Loucy (cell line): Measurements from ENCODE around the gene PDCD2L.

Experiments used
- H2AFZ ChIP-seq: fragments of 200-600 bp; sonication (generic); 2 replicates; pipeline ENCODE4 v1.6.0; 2016; ENCODE audit warnings: antibody characterized with exemption, mild to moderate bottlenecking, low read length, moderate library complexity
- H3F3A ChIP-seq: fragments of 200-600 bp; 2 replicates; pipeline ENCODE4 v1.6.0; 2016; ENCODE audit warnings: antibody characterized with exemption, low read depth, mild to moderate bottlenecking
- H3K27me3 ChIP-seq: fragments of 200-600 bp; sonication (generic); 2 replicates; pipeline ENCODE4 v1.6.1; 2014; ENCODE audit warnings: low read length, mild to moderate bottlenecking; ENCODE audit not compliant: insufficient read depth, poor library complexity, severe bottlenecking
- H3K36me3 ChIP-seq: fragments of 200-600 bp; sonication (generic); 2 replicates; pipeline ENCODE4 v1.6.1; 2016; ENCODE audit warnings: low read length; ENCODE audit not compliant: insufficient read depth
- H3K4me1 ChIP-seq: fragments of 200-600 bp; sonication (generic); 2 replicates; pipeline ENCODE4 v1.5.1; 2014; ENCODE audit warnings: low read length, mild to moderate bottlenecking; ENCODE audit not compliant: insufficient read depth, poor library complexity, severe bottlenecking
- H3K4me2 ChIP-seq: fragments of 200-600 bp; sonication (generic); 2 replicates; pipeline ENCODE4 v1.6.0; 2014; ENCODE audit warnings: antibody characterized with exemption, low read length, low read depth, mild to moderate bottlenecking; ENCODE audit not compliant: poor library complexity, severe bottlenecking
- H3K4me3 ChIP-seq: fragments of 200-600 bp; sonication (generic); 2 replicates; pipeline ENCODE4 v1.5.1; 2014; ENCODE audit warnings: low read length, mild to moderate bottlenecking, mixed read lengths; ENCODE audit not compliant: poor library complexity, severe bottlenecking
- H3K79me2 ChIP-seq: fragments of 200-600 bp; sonication (generic); 2 replicates; pipeline ENCODE4 v1.6.1; 2014; ENCODE audit warnings: low read length; ENCODE audit not compliant: insufficient read depth
- H3K9ac ChIP-seq: fragments of 200-600 bp; sonication (generic); 2 replicates; pipeline ENCODE4 v1.6.0; 2014; ENCODE audit warnings: mild to moderate bottlenecking, low read depth, low read length, moderate library complexity; ENCODE audit not compliant: poor library complexity, severe bottlenecking
- H3K9me2 ChIP-seq: fragments of 200-600 bp; sonication (generic); replicated peaks from 2 replicates; pipeline ENCODE4 v1.6.1; 2016; ENCODE audit warnings: low read depth, low read length, mixed read lengths
- H3K9me3 ChIP-seq: fragments of 200-600 bp; sonication (generic); 2 replicates; pipeline ENCODE4 v1.6.1; 2014; ENCODE audit warnings: mild to moderate bottlenecking, antibody characterized with exemption, low read length, low read depth; ENCODE audit not compliant: insufficient read depth
- H4K20me1 ChIP-seq: fragments of 200-600 bp; sonication (generic); 2 replicates; pipeline ENCODE4 v1.6.0; 2014; ENCODE audit warnings: antibody characterized with exemption, low read length, mild to moderate bottlenecking; ENCODE audit not compliant: insufficient read depth, poor library complexity, severe bottlenecking
- EZH2phosphoT487 ChIP-seq: fragments of 200-600 bp; IDR thresholded peaks from 2 replicates; pipeline ENCODE4 v1.6.1; 2018; ENCODE audit warnings: antibody characterized with exemption, mild to moderate bottlenecking, moderate library complexity, borderline replicate concordance
- TF ChIP-seq, protein P1 (sequence below): fragments of 200-600 bp; sonication (generic); conservative IDR thresholded peaks from 2 replicates; pipeline ENCODE4 v1.5.1; 2014; ENCODE audit warnings: mild to moderate bottlenecking, antibody characterized with exemption, low read length

The PDCD2L gene

DNA sequence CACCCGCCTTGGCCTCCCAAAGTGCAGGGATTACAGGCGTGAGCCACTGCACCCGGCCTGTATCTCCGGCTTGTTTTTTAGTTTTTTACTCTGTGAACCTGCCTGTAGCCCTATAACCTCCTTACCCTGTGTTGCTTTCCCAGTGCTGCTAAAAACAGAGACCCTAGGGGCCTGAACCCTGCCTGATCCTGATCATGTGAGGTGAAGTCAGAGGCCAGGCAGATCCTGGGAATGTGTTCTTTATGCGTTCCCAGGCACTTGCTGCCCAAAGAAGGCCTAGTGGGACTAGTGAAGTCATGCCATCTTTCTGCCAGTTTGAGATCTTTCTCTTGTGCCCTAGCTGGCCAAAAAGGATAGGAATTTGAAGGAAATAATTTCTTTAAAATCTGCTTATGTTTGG is 28.6 kb downstream of the PDCD2L start:
- Histone ChIP-seq H3K4me3 (peak overlapping the region; percentile 81), H3K4me1 (peaks cover 36% of the 10 kb centered on the region), H3F3A (no peaks in the 10 kb centered on the region), H3K27me3 (no peaks in the 10 kb centered on the region), H3K36me3 (peaks cover 40% of the 10 kb centered on the region), H3K9me3 (no peaks in the 10 kb centered on the region), H3K9ac (peak overlapping the region; percentile 33), H2AFZ (no peak overlapping the region), H4K20me1 (peaks cover 82% of the 10 kb centered on the region), H3K9me2 (no peaks in the 10 kb centered on the region), H3K79me2 (peaks cover 96% of the 10 kb centered on the region), H3K4me2 (peak overlapping the region; percentile 89)
- TF ChIP-seq, protein P1, sequence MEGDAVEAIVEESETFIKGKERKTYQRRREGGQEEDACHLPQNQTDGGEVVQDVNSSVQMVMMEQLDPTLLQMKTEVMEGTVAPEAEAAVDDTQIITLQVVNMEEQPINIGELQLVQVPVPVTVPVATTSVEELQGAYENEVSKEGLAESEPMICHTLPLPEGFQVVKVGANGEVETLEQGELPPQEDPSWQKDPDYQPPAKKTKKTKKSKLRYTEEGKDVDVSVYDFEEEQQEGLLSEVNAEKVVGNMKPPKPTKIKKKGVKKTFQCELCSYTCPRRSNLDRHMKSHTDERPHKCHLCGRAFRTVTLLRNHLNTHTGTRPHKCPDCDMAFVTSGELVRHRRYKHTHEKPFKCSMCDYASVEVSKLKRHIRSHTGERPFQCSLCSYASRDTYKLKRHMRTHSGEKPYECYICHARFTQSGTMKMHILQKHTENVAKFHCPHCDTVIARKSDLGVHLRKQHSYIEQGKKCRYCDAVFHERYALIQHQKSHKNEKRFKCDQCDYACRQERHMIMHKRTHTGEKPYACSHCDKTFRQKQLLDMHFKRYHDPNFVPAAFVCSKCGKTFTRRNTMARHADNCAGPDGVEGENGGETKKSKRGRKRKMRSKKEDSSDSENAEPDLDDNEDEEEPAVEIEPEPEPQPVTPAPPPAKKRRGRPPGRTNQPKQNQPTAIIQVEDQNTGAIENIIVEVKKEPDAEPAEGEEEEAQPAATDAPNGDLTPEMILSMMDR = no peak
- no peak for TF ChIP-seq EZH2phosphoT487

DNA sequence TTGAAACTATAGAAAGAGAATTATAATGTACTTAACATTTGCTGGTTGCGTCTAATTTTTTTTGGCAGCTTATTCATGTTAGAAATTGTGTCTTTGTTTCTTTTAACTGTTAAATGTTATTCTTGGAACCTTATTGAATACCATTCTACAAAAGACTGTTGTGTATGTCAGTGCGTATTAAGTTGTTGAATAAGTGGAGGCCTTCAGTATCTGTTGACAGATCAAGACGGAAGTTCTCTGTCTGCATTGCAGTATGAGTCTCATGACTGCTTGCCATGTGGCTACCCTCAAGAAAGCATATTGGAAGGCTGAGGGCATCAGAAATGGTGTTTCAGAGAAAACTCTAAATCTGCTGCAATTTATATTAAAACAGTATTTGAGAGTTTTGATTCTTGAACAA is 32.5 kb downstream of the PDCD2L start:
- H3K9me3 ChIP-seq = no peaks in the 10 kb centered on the region
- H3K4me3 ChIP-seq = no peak overlapping the region
- H3F3A ChIP-seq = no peaks in the 10 kb centered on the region
- peaks cover 18% of the 10 kb centered on the region for H3K4me1 ChIP-seq
- H3K36me3 ChIP-seq = peaks cover 72% of the 10 kb centered on the region
- peaks cover 92% of the 10 kb centered on the region for H3K79me2 ChIP-seq
- H3K4me2 ChIP-seq = no peak overlapping the region
- no peak overlapping the region for H3K9ac ChIP-seq
- H4K20me1 ChIP-seq = peaks cover 83% of the 10 kb centered on the region
- TF ChIP-seq EZH2phosphoT487 = no peak
- TF ChIP-seq, protein P1 = no peak
- no peak overlapping the region for H2AFZ ChIP-seq
- no peaks in the 10 kb centered on the region for H3K9me2 ChIP-seq
- no peaks in the 10 kb centered on the region for H3K27me3 ChIP-seq

DNA sequence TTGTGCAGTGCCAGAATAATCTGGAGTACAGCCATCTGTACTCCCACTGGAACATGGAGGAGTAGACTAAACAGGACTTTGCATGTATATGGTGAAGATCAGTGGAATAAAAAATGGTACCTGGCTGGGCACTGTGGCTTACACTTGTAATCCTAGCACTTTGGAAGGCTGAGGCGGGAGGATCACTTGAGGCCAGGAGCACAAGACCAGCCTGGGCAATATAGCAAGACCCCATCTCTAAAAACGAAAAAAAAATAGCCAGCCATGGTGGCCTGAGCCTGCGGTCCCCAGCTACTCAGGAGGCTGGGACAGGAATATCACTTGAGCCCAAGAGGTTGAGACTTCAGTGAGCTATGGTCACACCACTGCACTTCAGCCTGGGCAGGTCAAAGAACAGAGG is 44.0 kb downstream of the PDCD2L start:
- peaks cover 29% of the 10 kb centered on the region for H4K20me1 ChIP-seq
- H3F3A ChIP-seq = no peaks in the 10 kb centered on the region
- H3K79me2 ChIP-seq = peaks cover 10% of the 10 kb centered on the region; the same call in 1 of the 2 replicates
- H3K9me2 ChIP-seq = no peaks in the 10 kb centered on the region
- TF ChIP-seq EZH2phosphoT487 = no peak
- TF ChIP-seq, protein P1 = no peak
- no peaks in the 10 kb centered on the region for H3K27me3 ChIP-seq
- H3K9ac ChIP-seq = no peak overlapping the region
- H3K4me1 ChIP-seq = no peaks in the 10 kb centered on the region
- peaks cover 91% of the 10 kb centered on the region for H3K36me3 ChIP-seq
- H3K9me3 ChIP-seq = no peaks in the 10 kb centered on the region
- H2AFZ ChIP-seq = no peak overlapping the region
- no peak overlapping the region for H3K4me3 ChIP-seq
- H3K4me2 ChIP-seq = no peak overlapping the region
